Dendritic cell treated with granulocyte-macrophage colony-stimulating factor and Interleukin-4, amounts not matched to agents 40 ng/mL and 50 ng/mL, for 4 days (primary cell): Measurements from ENCODE around the gene QSER1.
"Not testable (repeated sequence)": the region's sequence is repeated elsewhere in the genome, so short reads cannot be mapped to it uniquely, and the experiment has no call there.

ENCODE experiments used
- H3K27ac Mint-ChIP-seq: one replicate; pipeline ENCODE4 v1.8.0; 2022; ENCODE audit warnings: mild to moderate bottlenecking, mixed read lengths
- H3K27me3 Mint-ChIP-seq: one replicate; pipeline ENCODE4 v1.8.0; 2022; ENCODE audit warnings: mild to moderate bottlenecking, mixed read lengths
- H3K36me3 Mint-ChIP-seq: one replicate; pipeline ENCODE4 v1.8.0; 2022; ENCODE audit warnings: low read depth, mixed read lengths
- H3K4me1 Mint-ChIP-seq: one replicate; pipeline ENCODE4 v1.8.0; 2022; ENCODE audit warnings: low read depth, mixed read lengths
- H3K4me3 Mint-ChIP-seq: one replicate; pipeline ENCODE4 v1.8.0; 2022; ENCODE audit warnings: mild to moderate bottlenecking, moderate library complexity, mixed read lengths
- H3K9me3 Mint-ChIP-seq: one replicate; pipeline ENCODE4 v1.8.0; 2022; ENCODE audit warnings: mixed read lengths
- intact Hi-C: fragments of 100-400 bp; cut with micrococcal nuclease; formaldehyde crosslinking; loops from one replicate; pipeline ENCODE4 v1.15.0; 2022

The QSER1 gene

DNA sequence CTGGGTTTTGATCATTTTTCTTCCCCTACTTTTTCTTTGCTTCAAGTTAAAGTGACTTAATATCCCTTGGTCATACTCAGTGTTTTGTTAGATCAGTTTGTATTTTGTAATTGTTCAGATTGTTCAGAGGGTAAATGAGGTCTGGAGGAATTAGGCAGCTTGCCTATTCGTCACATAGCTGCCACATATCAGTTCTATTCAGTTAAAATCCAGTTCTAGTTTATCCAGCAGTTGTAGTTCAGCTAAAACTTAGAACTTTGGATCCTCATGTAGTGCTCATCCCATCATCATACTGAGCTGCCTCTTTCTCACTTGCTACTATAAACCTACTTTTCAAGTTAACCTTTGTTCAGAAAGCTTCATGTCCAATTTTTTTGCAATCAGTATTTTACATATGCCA lies 75.9 kb downstream of the QSER1 start:
- H3K27me3 Mint-ChIP-seq, result no peaks in the 10 kb centered on the region
- H3K27ac Mint-ChIP-seq, result peak overlapping the region; percentile 20
- no peaks in the 10 kb centered on the region for H3K9me3 Mint-ChIP-seq
- H3K4me3 Mint-ChIP-seq, result no peak overlapping the region
- no peaks in the 10 kb centered on the region for H3K4me1 Mint-ChIP-seq
- intact Hi-C loops, result loop anchor here (10.0 kb wide), 1 partner anchor 356 kb away; no protein-coding TSS in a partner anchor
- peaks cover 63% of the 10 kb centered on the region for H3K36me3 Mint-ChIP-seq

GRCh38 chr11:32972233-32972632 lies 79.6 kb downstream of the QSER1 start:
- H3K4me1 Mint-ChIP-seq, intact Hi-C loops, H3K4me3 Mint-ChIP-seq, H3K27ac Mint-ChIP-seq, H3K27me3 Mint-ChIP-seq, H3K9me3 Mint-ChIP-seq: not testable (repeated sequence)
- peaks cover 78% of the 10 kb centered on the region for H3K36me3 Mint-ChIP-seq

DNA sequence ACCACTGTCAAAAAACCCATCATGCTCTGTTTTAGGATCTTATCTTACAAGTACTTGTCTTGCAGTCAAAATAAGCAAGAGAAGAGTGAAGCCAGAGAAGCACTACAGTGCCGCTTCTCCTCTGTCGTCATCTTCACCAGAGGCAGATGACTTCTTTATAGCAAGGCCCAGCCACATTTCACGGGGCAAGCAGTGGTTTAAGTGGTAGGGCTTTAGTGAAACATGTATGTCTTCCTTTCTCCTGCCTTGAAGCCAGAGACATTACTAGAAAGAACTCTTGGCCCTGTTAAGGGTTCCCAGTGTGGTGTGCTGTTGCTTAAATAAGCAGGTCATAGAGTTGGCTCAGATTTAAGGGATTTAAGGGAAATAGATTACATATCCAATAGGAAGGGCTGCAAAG lies 80.2 kb downstream of the QSER1 start:
- no peaks in the 10 kb centered on the region for H3K27me3 Mint-ChIP-seq
- H3K9me3 Mint-ChIP-seq, result no peaks in the 10 kb centered on the region
- H3K4me3 Mint-ChIP-seq, result no peak overlapping the region
- intact Hi-C loops, result no loop called here
- H3K27ac Mint-ChIP-seq, result no peak overlapping the region
- peaks cover 82% of the 10 kb centered on the region for H3K36me3 Mint-ChIP-seq
- no peaks in the 10 kb centered on the region for H3K4me1 Mint-ChIP-seq

- Mint-ChIP-seq H3K27ac (no peak overlapping the region), H3K4me3 (no peak overlapping the region), H3K36me3 (peaks cover 20% of the 10 kb centered on the region), H3K9me3 (no peaks in the 10 kb centered on the region), H3K27me3 (no peaks in the 10 kb centered on the region), H3K4me1 (no peaks in the 10 kb centered on the region)
- intact Hi-C loops, result no loop called here
Observed at GRCh38 chr11:32982626-32983025, 90.0 kb downstream of the QSER1 start.

GRCh38 chr11:32983506-32983905 lies 90.9 kb downstream of the QSER1 start:
- Mint-ChIP-seq H3K4me1 (no peaks in the 10 kb centered on the region), H3K4me3 (no peak overlapping the region), H3K27me3 (no peaks in the 10 kb centered on the region), H3K9me3 (no peaks in the 10 kb centered on the region), H3K36me3 (peaks cover 14% of the 10 kb centered on the region), H3K27ac (no peak overlapping the region)
- intact Hi-C loops, result no loop called here

DNA sequence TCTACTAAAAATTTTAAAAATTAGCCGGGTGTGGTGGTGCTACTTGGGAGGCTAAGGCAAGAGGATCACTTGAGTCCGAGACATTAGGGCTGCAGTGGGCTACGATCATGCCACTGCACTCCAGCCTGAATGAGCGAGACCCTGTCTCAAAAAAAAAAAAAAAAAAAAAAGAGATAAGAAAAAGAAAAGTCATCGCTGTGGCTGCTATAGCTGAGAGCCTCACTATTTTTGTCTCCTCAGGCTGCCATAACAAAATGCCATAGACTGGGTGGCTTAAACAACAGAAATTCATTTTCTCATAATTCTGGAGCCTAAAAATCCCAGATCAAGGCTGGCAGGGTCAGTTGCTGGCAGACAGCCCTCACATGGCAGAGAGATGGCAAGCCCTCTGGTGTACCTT lies 93.0 kb downstream of the QSER1 start:
- Mint-ChIP-seq H3K27ac (no peak overlapping the region), H3K36me3 (peaks cover 14% of the 10 kb centered on the region), H3K27me3 (no peaks in the 10 kb centered on the region), H3K4me1 (no peaks in the 10 kb centered on the region), H3K4me3 (no peak overlapping the region), H3K9me3 (no peaks in the 10 kb centered on the region)
- intact Hi-C loops, result no loop called here

- Mint-ChIP-seq H3K27ac (no peak overlapping the region), H3K9me3 (peaks cover 14% of the 10 kb centered on the region), H3K4me1 (no peaks in the 10 kb centered on the region), H3K27me3 (no peaks in the 10 kb centered on the region), H3K36me3 (peaks cover 10% of the 10 kb centered on the region), H3K4me3 (no peak overlapping the region)
- intact Hi-C loops, result no loop called here
Observed at GRCh38 chr11:32987851-32988250, 95.2 kb downstream of the QSER1 start.

GRCh38 chr11:32990481-32990880 lies 97.9 kb downstream of the QSER1 start:
- intact Hi-C loops, result no loop called here
- no peaks in the 10 kb centered on the region for H3K36me3 Mint-ChIP-seq
- H3K4me3 Mint-ChIP-seq, result no peak overlapping the region
- H3K27ac Mint-ChIP-seq, result no peak overlapping the region
- H3K9me3 Mint-ChIP-seq, result peaks cover 14% of the 10 kb centered on the region
- H3K27me3 Mint-ChIP-seq, result peaks cover 2% of the 10 kb centered on the region
- no peaks in the 10 kb centered on the region for H3K4me1 Mint-ChIP-seq

- Mint-ChIP-seq H3K4me3 (no peak overlapping the region), H3K36me3 (no peaks in the 10 kb centered on the region), H3K9me3 (peaks cover 14% of the 10 kb centered on the region), H3K27me3 (peaks cover 2% of the 10 kb centered on the region), H3K4me1 (no peaks in the 10 kb centered on the region), H3K27ac (no peak overlapping the region)
- intact Hi-C loops, result no loop called here
Observed at GRCh38 chr11:32991427-32991826, 98.8 kb downstream of the QSER1 start.

GRCh38 chr11:32991898-32992297 lies 99.3 kb downstream of the QSER1 start:
- H3K27ac Mint-ChIP-seq, result no peak overlapping the region
- H3K4me3 Mint-ChIP-seq, result no peak overlapping the region
- peaks cover 2% of the 10 kb centered on the region for H3K27me3 Mint-ChIP-seq
- H3K36me3 Mint-ChIP-seq, result no peaks in the 10 kb centered on the region
- intact Hi-C loops, result no loop called here
- no peaks in the 10 kb centered on the region for H3K4me1 Mint-ChIP-seq
- H3K9me3 Mint-ChIP-seq, result peaks cover 14% of the 10 kb centered on the region

GRCh38 chr11:33000181-33000580 lies 107.6 kb downstream of the QSER1 start:
- H3K27me3 Mint-ChIP-seq, result peaks cover 2% of the 10 kb centered on the region
- H3K9me3 Mint-ChIP-seq, result peaks cover 9% of the 10 kb centered on the region
- H3K4me1 Mint-ChIP-seq, result no peaks in the 10 kb centered on the region
- no peak overlapping the region for H3K4me3 Mint-ChIP-seq
- H3K36me3 Mint-ChIP-seq, result no peaks in the 10 kb centered on the region
- no peak overlapping the region for H3K27ac Mint-ChIP-seq
- intact Hi-C loops, result no loop called here

- Mint-ChIP-seq H3K27me3 (peaks cover 2% of the 10 kb centered on the region), H3K4me1 (no peaks in the 10 kb centered on the region), H3K27ac (no peak overlapping the region), H3K36me3 (no peaks in the 10 kb centered on the region), H3K4me3 (no peak overlapping the region), H3K9me3 (peaks cover 9% of the 10 kb centered on the region)
- intact Hi-C loops, result no loop called here
Observed at GRCh38 chr11:33001281-33001680, 108.7 kb downstream of the QSER1 start.

DNA sequence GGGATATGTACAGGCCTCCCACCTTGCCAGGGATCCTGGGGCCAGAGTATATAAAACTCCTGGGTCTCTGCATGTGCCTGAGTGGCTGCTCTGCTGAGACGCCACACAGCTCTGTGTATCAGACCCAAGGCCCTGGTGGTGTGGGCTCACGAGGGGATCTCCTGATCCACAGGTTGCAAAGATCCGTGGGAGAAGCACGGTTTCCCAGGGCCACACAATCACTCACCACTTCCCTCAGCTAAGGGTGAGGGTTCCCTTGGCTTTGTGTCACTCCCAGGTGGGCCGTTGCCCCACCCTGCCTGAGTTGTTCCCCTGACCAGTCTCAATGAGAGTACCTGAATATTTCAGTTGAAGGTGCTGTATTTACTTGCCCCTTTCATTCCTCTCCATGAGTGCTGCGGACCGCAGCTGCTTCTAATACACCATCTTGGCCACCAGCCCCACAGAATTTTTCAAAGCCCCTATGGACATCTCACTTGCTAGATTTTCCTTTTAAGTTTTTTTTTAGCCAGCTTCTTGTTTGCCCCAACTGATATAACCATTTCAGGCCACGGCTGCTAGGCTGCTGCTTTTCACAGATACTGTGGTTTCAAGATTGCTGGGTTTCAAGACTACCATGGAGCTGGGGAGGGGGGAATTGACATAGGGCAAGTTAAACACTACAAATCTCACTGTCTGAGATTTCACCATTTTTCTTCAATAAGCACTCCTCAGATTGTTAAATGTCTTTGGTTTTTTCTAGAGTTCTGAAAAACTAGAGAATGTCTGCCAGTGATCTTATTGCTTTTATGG lies 109.3 kb downstream of the QSER1 start:
- no peak overlapping the region for H3K27ac Mint-ChIP-seq

GRCh38 chr11:33005175-33005574 lies 112.6 kb downstream of the QSER1 start:
- H3K4me1 Mint-ChIP-seq, result no peaks in the 10 kb centered on the region
- no peaks in the 10 kb centered on the region for H3K36me3 Mint-ChIP-seq
- H3K27ac Mint-ChIP-seq, result no peak overlapping the region
- H3K27me3 Mint-ChIP-seq, result no peaks in the 10 kb centered on the region
- intact Hi-C loops, result no loop called here
- no peaks in the 10 kb centered on the region for H3K9me3 Mint-ChIP-seq
- no peak overlapping the region for H3K4me3 Mint-ChIP-seq

More for the DNA sequence above, 109.3 kb downstream of the QSER1 start:
- Mint-ChIP-seq H3K9me3 (peaks cover 9% of the 10 kb centered on the region), H3K36me3 (no peaks in the 10 kb centered on the region), H3K4me1 (no peaks in the 10 kb centered on the region), H3K4me3 (no peak overlapping the region), H3K27me3 (peaks cover 2% of the 10 kb centered on the region)
- intact Hi-C loops, result no loop called here

GRCh38 chr11:33006010-33006409 lies 113.4 kb downstream of the QSER1 start:
- no peaks in the 10 kb centered on the region for H3K9me3 Mint-ChIP-seq
- no peak overlapping the region for H3K4me3 Mint-ChIP-seq
- no peaks in the 10 kb centered on the region for H3K4me1 Mint-ChIP-seq
- H3K36me3 Mint-ChIP-seq, result no peaks in the 10 kb centered on the region
- no peaks in the 10 kb centered on the region for H3K27me3 Mint-ChIP-seq
- intact Hi-C loops, result no loop called here
- no peak overlapping the region for H3K27ac Mint-ChIP-seq
